ENCODE results near the gene HNRNPM.
"Not testable (repeated sequence)": the region's sequence is repeated elsewhere in the genome, so short reads cannot be mapped to it uniquely, and the experiment has no call there.

The HNRNPM gene

DNA sequence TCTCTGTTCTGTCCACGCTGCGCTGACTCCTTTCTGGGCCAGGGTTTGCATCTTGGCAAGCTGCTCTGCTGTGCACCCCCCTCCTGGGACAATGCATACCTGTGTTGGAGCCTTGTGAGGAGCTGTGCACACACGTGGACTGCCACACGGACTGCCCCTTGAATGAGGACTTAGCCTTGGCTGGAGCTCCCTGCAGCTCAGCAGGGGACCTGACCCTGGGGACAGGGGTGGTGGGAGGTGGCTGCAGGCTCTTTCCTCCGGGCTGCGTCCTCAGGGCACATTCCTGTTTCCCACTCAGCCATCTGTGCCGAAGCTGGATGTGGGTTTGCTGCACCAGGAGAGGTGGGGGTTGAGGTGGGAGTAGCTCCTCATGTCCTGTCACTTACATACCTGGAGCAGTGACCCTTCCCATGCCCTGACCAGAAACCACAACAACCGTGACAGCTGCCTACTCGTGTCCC, 46.4 kb upstream of the HNRNPM start:
- no peak for TF ChIP-seq ZFX (IDR thresholded peaks at IDR 0.05; ENCODE audit: borderline replicate concordance)
- TF ChIP-seq, protein P1, sequence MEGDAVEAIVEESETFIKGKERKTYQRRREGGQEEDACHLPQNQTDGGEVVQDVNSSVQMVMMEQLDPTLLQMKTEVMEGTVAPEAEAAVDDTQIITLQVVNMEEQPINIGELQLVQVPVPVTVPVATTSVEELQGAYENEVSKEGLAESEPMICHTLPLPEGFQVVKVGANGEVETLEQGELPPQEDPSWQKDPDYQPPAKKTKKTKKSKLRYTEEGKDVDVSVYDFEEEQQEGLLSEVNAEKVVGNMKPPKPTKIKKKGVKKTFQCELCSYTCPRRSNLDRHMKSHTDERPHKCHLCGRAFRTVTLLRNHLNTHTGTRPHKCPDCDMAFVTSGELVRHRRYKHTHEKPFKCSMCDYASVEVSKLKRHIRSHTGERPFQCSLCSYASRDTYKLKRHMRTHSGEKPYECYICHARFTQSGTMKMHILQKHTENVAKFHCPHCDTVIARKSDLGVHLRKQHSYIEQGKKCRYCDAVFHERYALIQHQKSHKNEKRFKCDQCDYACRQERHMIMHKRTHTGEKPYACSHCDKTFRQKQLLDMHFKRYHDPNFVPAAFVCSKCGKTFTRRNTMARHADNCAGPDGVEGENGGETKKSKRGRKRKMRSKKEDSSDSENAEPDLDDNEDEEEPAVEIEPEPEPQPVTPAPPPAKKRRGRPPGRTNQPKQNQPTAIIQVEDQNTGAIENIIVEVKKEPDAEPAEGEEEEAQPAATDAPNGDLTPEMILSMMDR (IDR thresholded peaks at IDR 0.05): no peak
- no peak overlapping the region for H3K27ac ChIP-seq

DNA sequence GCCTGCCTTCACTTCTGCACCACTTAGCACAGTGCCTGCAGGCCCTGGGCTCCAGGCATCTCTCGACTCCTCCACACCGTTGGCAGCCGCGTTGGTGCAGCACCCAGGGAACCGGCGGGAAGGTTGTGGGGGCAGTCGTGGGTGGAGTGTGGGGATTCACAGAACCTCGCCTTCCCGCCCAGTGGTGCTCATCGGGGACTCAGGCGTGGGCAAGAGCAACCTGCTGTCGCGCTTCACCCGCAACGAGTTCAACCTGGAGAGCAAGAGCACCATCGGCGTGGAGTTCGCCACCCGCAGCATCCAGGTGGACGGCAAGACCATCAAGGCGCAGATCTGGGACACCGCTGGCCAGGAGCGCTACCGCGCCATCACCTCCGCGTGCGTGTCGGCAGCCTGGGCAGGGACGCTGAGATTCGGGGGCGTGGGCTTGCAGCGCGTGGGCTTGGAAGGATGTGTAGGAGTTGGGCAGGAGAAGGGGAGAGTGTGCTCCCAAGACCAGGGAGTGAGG, 45.0 kb upstream of the HNRNPM start:
- no peak overlapping the region for H3K27ac ChIP-seq
- TF ChIP-seq ZFX (IDR thresholded peaks at IDR 0.05; ENCODE audit: borderline replicate concordance): no peak
- TF ChIP-seq, protein P1 (IDR thresholded peaks at IDR 0.05): no peak

DNA sequence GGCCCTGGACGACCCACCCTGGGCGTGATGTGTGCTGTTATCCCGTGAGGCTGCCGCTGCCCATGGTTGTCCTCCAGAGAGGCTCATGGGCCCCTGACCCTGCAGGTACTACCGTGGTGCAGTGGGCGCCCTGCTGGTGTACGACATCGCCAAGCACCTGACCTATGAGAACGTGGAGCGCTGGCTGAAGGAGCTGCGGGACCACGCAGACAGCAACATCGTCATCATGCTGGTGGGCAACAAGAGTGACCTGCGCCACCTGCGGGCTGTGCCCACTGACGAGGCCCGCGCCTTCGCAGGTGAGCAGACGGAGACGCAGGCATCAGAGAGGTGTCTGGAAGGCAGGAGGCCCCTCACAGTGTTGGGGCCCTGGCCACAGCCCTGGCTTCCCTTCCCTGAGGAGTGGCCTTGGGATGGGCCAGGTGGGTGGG, 42.8 kb upstream of the HNRNPM start:
- H3K27ac ChIP-seq: no peak overlapping the region
- TF ChIP-seq, protein P1 (IDR thresholded peaks at IDR 0.05): no peak
- TF ChIP-seq ZFX (IDR thresholded peaks at IDR 0.05; ENCODE audit: borderline replicate concordance): no peak

DNA sequence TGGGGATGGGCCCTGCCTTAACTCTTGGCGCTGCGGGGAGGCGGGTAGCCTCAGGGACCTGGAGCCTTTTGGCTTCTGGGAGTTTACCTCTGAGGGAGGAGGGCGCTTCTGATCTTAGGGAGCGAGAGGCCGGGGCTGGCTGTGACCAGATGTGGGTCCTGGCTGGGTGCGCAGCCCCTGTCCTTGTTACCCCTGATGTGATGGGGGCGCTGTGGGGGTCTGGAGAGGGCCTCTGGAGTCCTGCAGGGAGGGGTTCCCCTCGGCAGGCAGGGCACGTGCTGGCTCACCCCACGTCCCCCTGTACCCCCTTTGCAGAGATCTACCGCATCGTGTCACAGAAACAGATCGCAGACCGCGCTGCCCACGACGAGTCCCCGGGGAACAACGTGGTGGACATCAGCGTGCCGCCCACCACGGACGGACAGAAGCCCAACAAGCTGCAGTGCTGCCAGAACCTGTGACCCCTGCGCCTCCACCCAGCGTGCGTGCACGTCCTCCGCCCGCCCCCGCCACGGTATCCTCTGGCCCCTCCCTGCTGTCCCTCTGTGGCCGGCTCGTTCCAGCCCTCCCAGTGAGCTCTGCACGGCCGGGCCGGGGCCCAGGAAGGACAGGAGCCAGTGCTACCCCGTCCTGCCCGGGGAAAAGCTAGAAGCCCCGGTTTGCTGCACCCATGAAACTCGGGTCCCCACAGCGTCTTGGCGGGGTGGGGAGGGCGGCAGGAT, 41.5 kb upstream of the HNRNPM start:
- H3K27ac ChIP-seq: no peak overlapping the region
- TF ChIP-seq, protein P1 (IDR thresholded peaks at IDR 0.05): no peak
- TF ChIP-seq ZFX (IDR thresholded peaks at IDR 0.05; ENCODE audit: borderline replicate concordance): no peak

DNA sequence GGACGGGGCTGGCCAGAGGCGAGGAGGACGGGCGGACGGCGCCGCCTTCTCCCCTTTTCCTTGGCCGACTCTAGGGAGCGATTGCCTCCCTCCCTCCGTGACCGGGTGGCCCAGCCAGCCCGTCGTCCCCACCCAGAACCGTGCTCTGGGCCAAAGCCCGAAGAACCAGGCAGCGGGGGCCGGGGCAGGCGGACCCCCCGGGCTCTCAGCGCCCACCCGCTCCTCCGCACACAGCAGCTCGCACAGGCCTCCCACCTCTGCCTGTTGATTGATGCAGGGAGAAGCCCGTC, 41.0 kb upstream of the HNRNPM start:
- H3K27ac ChIP-seq: no peak overlapping the region
- TF ChIP-seq ZFX (IDR thresholded peaks at IDR 0.05; ENCODE audit: borderline replicate concordance): no peak
- TF ChIP-seq, protein P1 (IDR thresholded peaks at IDR 0.05): no peak

DNA sequence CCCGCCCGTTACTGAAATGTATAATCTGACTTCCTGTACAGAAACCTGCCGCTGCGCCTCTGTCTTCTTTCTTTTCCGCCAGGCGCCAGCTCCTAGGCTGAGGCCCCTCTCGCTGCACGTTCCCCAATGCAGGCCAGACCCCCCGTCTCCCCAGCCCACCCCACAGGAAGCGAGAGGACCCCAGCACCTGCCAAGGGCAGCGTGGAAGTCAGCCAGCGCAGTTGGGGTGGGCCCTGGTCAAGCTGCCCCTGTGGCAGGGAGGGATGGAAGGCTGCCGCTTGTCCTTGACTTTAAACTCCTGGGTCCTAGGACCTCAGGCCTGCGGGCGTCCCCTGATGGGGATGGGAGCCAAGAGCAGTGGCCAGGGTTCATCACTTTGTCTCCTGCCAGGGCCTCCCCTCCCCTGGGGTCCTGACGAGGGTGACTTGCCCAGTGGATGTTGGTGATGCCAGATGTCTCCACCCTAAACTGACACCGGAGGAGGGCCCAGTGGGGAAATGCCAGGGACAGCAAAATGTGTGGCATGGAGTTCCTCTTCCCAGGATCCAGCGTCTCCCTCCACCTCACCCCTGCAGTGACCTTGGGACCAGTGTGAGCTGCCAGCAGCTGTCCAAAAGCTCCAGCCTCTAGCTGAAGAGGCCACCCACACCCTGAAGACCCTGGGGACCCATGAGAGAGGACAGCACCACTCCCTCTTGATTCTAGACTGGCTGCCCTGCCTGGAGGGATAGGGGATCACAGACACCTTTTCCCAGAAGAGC, 40.2 kb upstream of the HNRNPM start:
- H3K27ac ChIP-seq: 0 out of 2 replicates have a peak overlapping the region, but pooled peaks have one; percentile 10
- TF ChIP-seq, protein P1 (IDR thresholded peaks at IDR 0.05): no peak
- TF ChIP-seq ZFX (IDR thresholded peaks at IDR 0.05; ENCODE audit: borderline replicate concordance): no peak

DNA sequence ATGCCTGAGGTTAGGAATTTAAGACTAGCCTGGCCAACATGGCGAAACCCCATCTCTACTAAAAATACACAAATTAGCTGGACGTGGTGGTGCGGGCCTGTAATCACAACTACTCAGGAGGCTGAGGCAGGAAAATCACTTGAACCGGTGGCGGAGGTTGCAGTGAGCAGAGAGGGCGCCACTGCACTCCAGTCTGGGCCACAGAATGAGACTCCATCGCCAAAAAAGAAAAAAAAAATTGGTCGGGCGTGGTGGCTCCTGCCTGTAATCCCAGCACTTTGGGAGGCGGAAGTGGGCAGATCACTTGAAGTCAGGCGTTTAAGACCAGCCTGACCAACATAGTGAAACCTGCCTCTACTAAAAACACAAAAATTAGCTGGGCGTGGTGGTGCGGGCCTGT, 34.1 kb upstream of the HNRNPM start:
- TF ChIP-seq, protein P1 (IDR thresholded peaks at IDR 0.05): peak; percentile 17; the same call in 1 of the 2 replicates
- H3K27ac ChIP-seq: not testable (repeated sequence)
